ENCODE measurements around the gene DKK2. TPM values are rescaled to one million over a fixed set of nuclear protein-coding genes. Genes with fewer than 3 reads are reported as not detected.

Gene DKK2
- total RNA-seq, 1 experiment from 2014 or later: 0.11 TPM

- no peak overlapping the region for H4K8ac ChIP-seq (replicated peaks; ENCODE audit: insufficient read length, low read depth, low read length)
- no peak overlapping the region for H3K56ac ChIP-seq (ENCODE audit: insufficient read length, low read depth, low read length)
- H4K20me1 ChIP-seq (ENCODE audit: control insufficient read depth, insufficient read depth, insufficient read length): no peaks in the 10 kb centered on the region
- H3K27me3 ChIP-seq (ENCODE audit: insufficient read depth, low read length): no peaks in the 10 kb centered on the region
- H3K23me2 ChIP-seq (ENCODE audit: insufficient read length, low read depth, low read length, poor library complexity, severe bottlenecking): no peaks in the 10 kb centered on the region
- Mint-ChIP-seq H3K36me3 (ENCODE audit: insufficient read depth in 1 of 3, low read depth in 3 of 3) (peaks cover 0 to 1% (median 0%) of the 10 kb centered on the region in 3 experiments; a peak in 1 of 7 replicates), H3K27ac (no peak overlapping the region), H3K9me3 (peaks cover 0 to 2% of the 10 kb centered on the region in 2 experiments; a peak in 1 of 5 replicates), H3K4me1 (no peaks in the 10 kb centered on the region), H3K27me3 (ENCODE audit: low read depth) (no peaks in the 10 kb centered on the region), H3K4me3 (no peak overlapping the region)
- no peak overlapping the region for H3K18ac ChIP-seq (ENCODE audit: insufficient read length, low read depth, low read length)
- no peaks in the 10 kb centered on the region for H3K4me1 ChIP-seq (ENCODE audit: insufficient read depth, low read length)
- TF ChIP-seq CTCF (conservative IDR thresholded peaks at IDR 0.05): no peak
- H2BK15ac ChIP-seq (ENCODE audit: low read depth, low read length): no peak overlapping the region
- no peak overlapping the region for H2BK120ac ChIP-seq (ENCODE audit: low read depth, low read length, poor library complexity, severe bottlenecking)
- no peak overlapping the region for H3K27ac ChIP-seq (ENCODE audit: insufficient read length, low read depth, low read length)
- H3K4me2 ChIP-seq (ENCODE audit: insufficient read depth, insufficient read length, low read length): no peak overlapping the region
- H2BK5ac ChIP-seq (ENCODE audit: insufficient read length, low read length): no peak overlapping the region
- no peak overlapping the region for H3K14ac ChIP-seq (ENCODE audit: insufficient read depth, low read length)
- no peak overlapping the region for H3K9ac ChIP-seq (ENCODE audit: extremely low read depth, insufficient read length, low read length)
- H3K79me2 ChIP-seq (ENCODE audit: insufficient read depth, low read length): no peaks in the 10 kb centered on the region
- H4K5ac ChIP-seq (ENCODE audit: insufficient read length, low read depth, low read length): no peak overlapping the region
- H4K91ac ChIP-seq (ENCODE audit: insufficient read length, low read depth, low read length): no peak overlapping the region
- no peak for DNase-seq
- no peak overlapping the region for H3T11ph ChIP-seq (ENCODE audit: low read length)
- H3K79me1 ChIP-seq (ENCODE audit: insufficient read depth, low read depth, low read length, poor library complexity, severe bottlenecking): no peaks in the 10 kb centered on the region
- no peak overlapping the region for H2BK20ac ChIP-seq (ENCODE audit: low read depth, low read length, poor library complexity, severe bottlenecking)
- no peak overlapping the region for H2BK12ac ChIP-seq (ENCODE audit: insufficient read length, low read depth, low read length)
- H3K9me3 ChIP-seq (ENCODE audit: control insufficient read depth, low read depth, low read length): no peaks in the 10 kb centered on the region
- WGBS (ENCODE audit: extremely low coverage, insufficient read length, low lambda C conversion rate): no CpG with 5 or more reads among the region's 2 CpGs
- H3K4ac ChIP-seq (ENCODE audit: low read depth, low read length): no peak overlapping the region
- no peak overlapping the region for H2AK5ac ChIP-seq (ENCODE audit: insufficient read length, low read length)
- no peak overlapping the region for H2AFZ ChIP-seq (ENCODE audit: low read length)
- H3K23ac ChIP-seq (ENCODE audit: insufficient read length, low read depth, low read length): no peak overlapping the region
Measured at GRCh38 chr4:106951891-106952290, 84.2 kb downstream of the DKK2 start.
